K562 (cell line): ENCODE data around the gene POLD4.

Experiments used
- FOXA1 ChIP-seq: fragments of 450-650 bp; IDR thresholded peaks from 2 replicates; pipeline ENCODE4 v1.6.1; 2016; ENCODE audit warnings: mild to moderate bottlenecking, borderline replicate concordance
- FOXK2 ChIP-seq, 2 experiments: fragments of 450-650 bp; IDR thresholded peaks in 1 of 2; conservative IDR thresholded peaks in 1 of 2; 2 replicates each; pipeline ENCODE4 v1.6.1; 2016; ENCODE audit warnings: low read depth in 2 of 2, mild to moderate bottlenecking in 1 of 2
- JUN ChIP-seq, 2 experiments: sonication (generic) in 1 of 2; formaldehyde crosslinking in 1 of 2; IDR thresholded peaks; 2 replicates each; pipeline versions ENCODE4 v1.6.1 to v1.8.0; 2012 to 2022; ENCODE audit warnings: borderline replicate concordance in 2 of 2, mild to moderate bottlenecking in 2 of 2, improper control_type of control experiment in 1 of 2, low read depth in 1 of 2, low read length in 1 of 2, missing genetic modification reagents in 1 of 2
- ZNF24 ChIP-seq: fragments of 450-650 bp; IDR thresholded peaks from 2 replicates; pipeline ENCODE4 v1.6.1; 2016

- TF ChIP-seq FOXA1: no peak
- TF ChIP-seq FOXK2 (conservative IDR thresholded peaks at IDR 0.05 in 1 of 2, IDR thresholded peaks at IDR 0.05 in 1 of 2; ENCODE audit: low read depth in 2 of 2): no peak
- TF ChIP-seq JUN (IDR thresholded peaks at IDR 0.05; ENCODE audit: borderline replicate concordance, low read depth, low read length): no peak
- no peak for TF ChIP-seq JUN (CRISPR knock-in tag; IDR thresholded peaks at IDR 0.05; ENCODE audit: borderline replicate concordance)
- TF ChIP-seq ZNF24: no peak
Observed at GRCh38 chr11:67308031-67308866, 45.1 kb downstream of the POLD4 start.
